Mucosa of descending colon (tissue), 3 donors: ENCODE data around the gene SLIT3. TPM values are rescaled to one million over a fixed set of nuclear protein-coding genes. Genes with fewer than 3 reads are reported as not detected.

ENCODE experiments used
- ATAC-seq: fragments of 200-7000 bp; cut with Tn5 transposase; one replicate; pipeline ENCODE4 v1.9.1; 2020; ENCODE audit warnings: mild to moderate bottlenecking, moderate library complexity
- DNase-seq, 3 donors: peaks; one replicate each; pipeline ENCODE4 v3.0.0-alpha.2; 2020
- H3K36me3 ChIP-seq: fragments of 200-600 bp; one replicate; pipeline ENCODE4 v1.8.0; 2021; ENCODE audit warnings: low read depth, mild to moderate bottlenecking
- H3K4me1 ChIP-seq: fragments of 200-600 bp; one replicate; pipeline ENCODE4 v1.8.0; 2021; ENCODE audit warnings: low read depth, mild to moderate bottlenecking
- H3K4me3 ChIP-seq: fragments of 200-600 bp; one replicate; pipeline ENCODE4 v1.8.0; 2021; ENCODE audit warnings: mild to moderate bottlenecking
- H3K9me3 ChIP-seq: fragments of 200-600 bp; one replicate; pipeline ENCODE4 v1.8.0; 2021; ENCODE audit warnings: mild to moderate bottlenecking
- CTCF ChIP-seq: fragments of 200-600 bp; IDR thresholded peaks from one replicate; pipeline ENCODE4 v1.8.0; 2022; ENCODE audit warnings: antibody characterized with exemption, mild to moderate bottlenecking
- intact Hi-C, 2 donors: fragments of 100-400 bp; cut with DNase I in 1 of 2; cut with micrococcal nuclease in 1 of 2; formaldehyde crosslinking; loops; one replicate each; pipeline versions ENCODE4 v1.11.0 to v1.11.1; 2022; cut with DNase I, micrococcal nuclease
- total RNA-seq, 3 donors: library from RNA; stranded (reverse); fragmentation: NEBNext Ultra II Directional in 2 of 3; extraction: Animal tissue kit (Norgen Biotek cat#: 25700) in 2 of 3; gene quantifications; one replicate each; pipeline versions ENCODE4 v1.2.1 to v1.2.4, GENCODE V29; 2021 to 2023
- donor health status: DM: no; HTN: no; CAD: no; lungs with moderate emphysema.
- donor health status: DM: no; HTN: no; CAD: no.
- donor health status: DM: no; HTN: yes; CAD: no.

Gene SLIT3
- total RNA-seq, 3 donors from 2014 or later: 4.2 to 25.5 (median 16.1) TPM

GRCh38 chr5:169175733-169176132 is 125.2 kb downstream of the SLIT3 start:
- TF ChIP-seq CTCF: no peak

GRCh38 chr5:169174923-169175322 is 126.0 kb downstream of the SLIT3 start:
- intact Hi-C loops: no loop called here
- Histone ChIP-seq H3K4me3 (no peak overlapping the region), H3K36me3 (no peaks in the 10 kb centered on the region), H3K4me1 (no peaks in the 10 kb centered on the region), H3K9me3 (no peaks in the 10 kb centered on the region)
- TF ChIP-seq CTCF: no peak
- DNase-seq: no peak
- ATAC-seq: no peak

More at GRCh38 chr5:169175733-169176132, 125.2 kb downstream of the SLIT3 start:
- ATAC-seq: no peak
- DNase-seq: no peak
- H3K4me1 ChIP-seq: no peaks in the 10 kb centered on the region
- H3K9me3 ChIP-seq: no peaks in the 10 kb centered on the region
- H3K36me3 ChIP-seq: no peaks in the 10 kb centered on the region
- intact Hi-C loops: no loop called here
- H3K4me3 ChIP-seq: no peak overlapping the region

GRCh38 chr5:169173372-169173771 is 127.6 kb downstream of the SLIT3 start:
- DNase-seq: no peak
- no peak for TF ChIP-seq CTCF
- Histone ChIP-seq H3K36me3 (no peaks in the 10 kb centered on the region), H3K4me3 (no peak overlapping the region), H3K9me3 (no peaks in the 10 kb centered on the region), H3K4me1 (no peaks in the 10 kb centered on the region)
- ATAC-seq: no peak
- intact Hi-C loops: no loop called here

GRCh38 chr5:169171515-169171914 is 129.4 kb downstream of the SLIT3 start:
- ATAC-seq (no peak), DNase-seq (no peak)
- intact Hi-C loops: no loop called here
- H3K4me3 ChIP-seq: no peak overlapping the region
- TF ChIP-seq CTCF: no peak
- H3K9me3 ChIP-seq: no peaks in the 10 kb centered on the region
- no peaks in the 10 kb centered on the region for H3K4me1 ChIP-seq
- no peaks in the 10 kb centered on the region for H3K36me3 ChIP-seq

- intact Hi-C loops: no loop called here
- ATAC-seq (no peak), DNase-seq (no peak)
- Histone ChIP-seq H3K36me3 (no peaks in the 10 kb centered on the region), H3K4me3 (no peak overlapping the region), H3K9me3 (no peaks in the 10 kb centered on the region), H3K4me1 (no peaks in the 10 kb centered on the region)
- no peak for TF ChIP-seq CTCF
These were observed 131.2 kb downstream of the SLIT3 start for GRCh38 chr5:169169783-169170182.

- Histone ChIP-seq H3K4me3 (no peak overlapping the region), H3K36me3 (no peaks in the 10 kb centered on the region), H3K9me3 (no peaks in the 10 kb centered on the region), H3K4me1 (no peaks in the 10 kb centered on the region)
- intact Hi-C loops: no loop called here
- DNase-seq (no peak), ATAC-seq (no peak)
- TF ChIP-seq CTCF: no peak
These were observed 132.7 kb downstream of the SLIT3 start for GRCh38 chr5:169168280-169168679.
